ENCODE data around the gene P4HB.
"Not testable (repeated sequence)": the region's sequence is repeated elsewhere in the genome, so short reads cannot be mapped to it uniquely, and the experiment has no call there.

P4HB gene

GRCh38 chr17:81845881-81846742 lies 14.2 kb downstream of the P4HB start:
- no peak for DNase-seq (ENCODE audit: low read depth)

- no peak for DNase-seq (ENCODE audit: low read depth)
Observed at GRCh38 chr17:81845361-81845760, 15.0 kb downstream of the P4HB start.

- DNase-seq (ENCODE audit: low read depth), result no peak
Observed at GRCh38 chr17:81844887-81845286, 15.4 kb downstream of the P4HB start.

GRCh38 chr17:81844327-81844851 lies 15.9 kb downstream of the P4HB start:
- DNase-seq (ENCODE audit: low read depth), result no peak

DNA sequence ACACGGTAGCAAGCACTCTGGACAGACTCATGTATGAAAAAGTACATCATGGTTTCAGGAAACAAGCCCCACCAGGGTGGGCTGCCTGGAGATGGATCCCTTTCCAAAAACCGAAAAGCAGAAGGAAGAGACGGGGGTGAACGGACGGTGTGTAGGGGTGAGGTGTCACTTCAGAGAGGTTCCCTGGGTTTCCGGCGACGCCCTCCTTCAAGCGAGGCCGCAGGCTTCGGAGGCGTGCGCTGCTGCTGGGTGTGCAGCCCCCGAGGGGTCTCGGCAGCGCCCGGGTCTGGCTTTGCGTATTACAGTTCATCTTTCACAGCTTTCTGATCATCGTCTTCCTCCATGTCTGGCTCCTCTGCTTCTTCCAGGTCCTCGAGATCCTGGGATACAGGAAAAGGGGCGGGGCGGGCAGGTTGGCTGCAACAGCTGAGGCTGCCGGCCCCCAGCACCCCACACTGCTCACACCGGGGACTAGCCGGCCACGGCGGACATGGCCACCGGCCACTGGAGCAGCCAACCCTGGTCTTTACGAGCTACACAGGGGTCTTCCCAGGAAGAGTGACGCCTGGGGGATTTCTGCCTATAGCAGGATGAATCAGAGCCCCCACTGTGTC lies 16.5 kb downstream of the P4HB start:
- no peak for DNase-seq (ENCODE audit: low read depth)

- DNase-seq (ENCODE audit: low read depth), result no peak
Observed at GRCh38 chr17:81842725-81843504, 17.4 kb downstream of the P4HB start.

DNA sequence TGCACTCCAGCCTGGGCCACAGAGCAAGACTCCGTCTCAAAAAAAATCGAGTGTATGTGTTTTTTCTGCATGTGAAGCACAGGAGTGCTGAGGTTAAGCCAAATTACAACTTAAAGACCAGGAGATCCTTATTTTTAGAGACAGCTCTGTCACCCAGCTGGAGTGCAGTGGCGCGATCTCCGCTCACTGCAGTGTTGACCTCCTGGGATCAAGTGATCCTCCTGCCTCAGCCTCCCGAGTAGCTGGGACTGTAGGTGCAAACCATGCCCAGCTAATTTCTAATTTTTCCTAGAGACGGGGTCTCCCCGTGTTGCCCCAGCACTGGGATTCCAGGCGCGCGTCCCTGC lies 18.0 kb downstream of the P4HB start:
- DNase-seq (ENCODE audit: low read depth), result no peak

- no peak for DNase-seq (ENCODE audit: low read depth)
Observed at GRCh38 chr17:81841866-81842265, 18.5 kb downstream of the P4HB start.

DNA sequence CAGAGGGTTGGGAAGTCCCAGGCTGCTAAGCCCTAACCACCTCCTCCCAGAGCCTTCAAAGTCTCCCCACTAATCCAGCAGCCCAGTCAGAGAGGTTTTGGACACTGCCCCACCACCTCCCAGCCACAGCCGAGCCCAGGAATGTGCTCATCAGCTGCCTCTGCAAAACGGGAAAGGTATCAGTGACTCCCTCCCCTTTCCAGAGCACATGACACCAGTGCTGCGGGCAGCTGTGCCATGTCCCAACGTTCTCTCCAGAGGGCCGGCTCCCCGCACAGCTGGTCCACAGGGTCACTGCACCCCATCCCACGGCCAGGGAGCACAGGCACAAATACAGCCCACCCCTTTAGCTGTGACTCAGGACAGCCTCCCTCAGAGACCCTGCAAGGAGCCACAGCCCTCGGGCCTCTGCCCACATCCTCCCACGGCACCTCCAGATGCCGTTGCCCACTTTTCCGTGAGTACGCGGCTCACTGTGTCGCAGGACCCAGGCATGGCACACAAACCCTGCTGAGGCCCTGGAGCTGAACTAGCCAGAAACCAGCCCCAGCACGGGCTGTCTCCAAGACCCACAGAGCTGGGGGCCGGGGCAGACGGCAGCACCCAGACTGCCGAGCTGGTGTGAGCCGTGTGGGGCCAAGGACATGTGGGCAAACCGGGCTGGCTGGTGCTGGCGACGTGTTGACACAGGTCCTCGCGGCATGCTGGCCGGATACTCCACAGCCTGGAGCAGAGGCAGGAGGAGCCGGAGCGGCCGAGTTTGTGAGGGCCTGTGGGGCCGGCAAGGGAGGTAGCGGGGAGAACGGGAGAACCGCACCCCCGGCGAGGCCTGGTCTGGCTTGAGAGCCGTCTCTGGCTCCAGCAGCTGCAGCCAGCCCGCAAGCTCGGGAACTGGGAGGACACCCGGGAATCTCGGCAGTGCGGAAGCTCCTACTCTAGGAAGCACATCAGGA lies 19.2 kb downstream of the P4HB start:
- DNase-seq (ENCODE audit: low read depth), result no peak

GRCh38 chr17:81840059-81840458 lies 20.3 kb downstream of the P4HB start:
- not testable (repeated sequence) for DNase-seq (ENCODE audit: low read depth)

GRCh38 chr17:81839301-81839700 lies 21.0 kb downstream of the P4HB start:
- DNase-seq (ENCODE audit: low read depth), result no peak

GRCh38 chr17:81838753-81839255 lies 21.5 kb downstream of the P4HB start:
- no peak for DNase-seq (ENCODE audit: low read depth)

GRCh38 chr17:81837641-81838040 lies 22.7 kb downstream of the P4HB start:
- no peak for DNase-seq (ENCODE audit: low read depth)

GRCh38 chr17:81834831-81835267 lies 25.5 kb downstream of the P4HB start, which contains the start of gene PPP1R27:
Gene PPP1R27 (minus strand): TSS chr17:81835050. CDS start chr17:81834953, 97 bp downstream.
- no peak for DNase-seq (ENCODE audit: low read depth)

GRCh38 chr17:81833921-81834830 lies 26.2 kb downstream of the P4HB start:
- no peak for DNase-seq (ENCODE audit: low read depth)

GRCh38 chr17:81833160-81833920 lies 27.0 kb downstream of the P4HB start, which contains the start of gene MCRIP1:
Gene MCRIP1 (minus strand): TSS chr17:81833291. CDS start chr17:81824506, 8,785 bp downstream.
- peak; percentile 87 for DNase-seq (ENCODE audit: low read depth)

- DNase-seq (ENCODE audit: low read depth), result no peak
Observed at GRCh38 chr17:81832608-81833159, 27.7 kb downstream of the P4HB start.

DNA sequence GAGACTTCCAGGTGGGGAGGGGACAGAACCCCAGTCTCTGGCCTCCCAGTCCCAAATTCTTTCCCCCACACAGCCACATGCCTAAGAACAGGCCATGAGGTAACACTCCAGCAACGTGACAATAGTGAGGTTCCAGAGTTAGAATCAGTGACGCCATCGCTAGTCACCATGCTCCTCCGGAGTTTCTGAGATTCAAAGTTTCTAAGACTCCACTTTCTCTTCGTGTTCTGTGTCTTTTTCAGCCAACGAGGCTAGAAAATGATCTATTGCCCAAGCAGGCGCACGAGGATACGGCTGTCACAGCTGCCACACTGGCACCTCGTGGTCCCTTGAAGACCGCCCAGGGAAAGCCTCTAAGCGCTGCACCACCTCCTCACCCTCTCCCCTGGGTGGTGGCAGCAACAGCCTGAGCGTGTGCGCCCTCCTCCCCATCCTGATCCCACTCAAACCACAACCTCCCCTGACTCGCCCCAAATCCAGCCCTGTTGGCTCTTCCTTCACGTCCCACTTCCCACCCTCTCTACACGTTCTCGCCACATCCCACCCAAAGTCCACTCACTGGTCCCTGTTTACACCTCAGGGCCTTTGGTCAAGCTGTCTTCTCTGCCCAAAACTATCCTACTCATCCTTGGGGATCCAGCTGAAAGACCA lies 28.3 kb downstream of the P4HB start:
- DNase-seq (ENCODE audit: low read depth), result no peak
